ENCODE results near the gene ETHE1. TPM values are rescaled to one million over a fixed set of nuclear protein-coding genes. Genes with fewer than 3 reads are reported as not detected.
A peak's percentile ranks its signal among the peaks of the same experiment; 100 is the strongest.

ETHE1 gene
- total and polyA plus RNA-seq, 4 donors, result 30.4 to 45.1 (median 34.5) TPM

GRCh38 chr19:43466793-43467192, 60.2 kb downstream of the ETHE1 start:
- 97% methylated on average over 1 of the region's 1 CpG for WGBS
- no peaks in the 10 kb centered on the region for H3K27me3 ChIP-seq (ENCODE audit: control insufficient read depth in 4 of 4, insufficient read depth in 4 of 4, low read length in 3 of 4)
- no peaks in the 10 kb centered on the region for H3K9me3 ChIP-seq (ENCODE audit: control insufficient read depth in 4 of 4, low read length in 3 of 4)
- H3K4me3 ChIP-seq (ENCODE audit: low read depth in 1 of 3, low read length in 3 of 3), result no peak overlapping the region
- H3K27ac ChIP-seq (ENCODE audit: low read depth in 1 of 2, low read length in 2 of 2), result no peak overlapping the region
- no peak for TF ChIP-seq RAD21 (IDR thresholded peaks at IDR 0.05)
- TF ChIP-seq RXRA (IDR thresholded peaks at IDR 0.05), result no peak
- no peak for TF ChIP-seq JUND (IDR thresholded peaks at IDR 0.05)
- TF ChIP-seq YY1 (IDR thresholded peaks at IDR 0.05), result no peak
- TF ChIP-seq REST (IDR thresholded peaks at IDR 0.05), result no peak
- TF ChIP-seq NR2F2 (IDR thresholded peaks at IDR 0.05), result no peak
- no peak for TF ChIP-seq CTCF (IDR thresholded peaks at IDR 0.05; ENCODE audit: low read depth, low read length, missing input control)
- no peak for DNase-seq (ENCODE audit: low spot score)
- H3K9ac ChIP-seq (ENCODE audit: low read depth in 1 of 2, low read length in 2 of 2), result no peak overlapping the region
- no peaks in the 10 kb centered on the region for H3K36me3 ChIP-seq (ENCODE audit: control insufficient read depth in 4 of 4, insufficient read depth in 3 of 4, low read depth in 1 of 4, low read length in 3 of 4)
- H3K4me1 ChIP-seq (ENCODE audit: control insufficient read depth in 4 of 4, insufficient read depth in 4 of 4, low read length in 3 of 4), result peaks cover 0 to 12% (median 7%) of the 10 kb centered on the region in 4 donors

- Histone ChIP-seq H3K27me3 (ENCODE audit: control insufficient read depth in 4 of 4, insufficient read depth in 4 of 4, low read length in 3 of 4) (no peaks in the 10 kb centered on the region), H3K9me3 (ENCODE audit: control insufficient read depth in 4 of 4, low read length in 3 of 4) (no peaks in the 10 kb centered on the region), H3K9ac (ENCODE audit: low read depth in 1 of 2, low read length in 2 of 2) (no peak within 1 kb of the TSS), H3K4me3 (ENCODE audit: low read depth in 1 of 3, low read length in 3 of 3) (peak within 1 kb of the TSS in 1 of 3 donors; percentile 64), H3K36me3 (ENCODE audit: control insufficient read depth in 4 of 4, insufficient read depth in 3 of 4, low read depth in 1 of 4, low read length in 3 of 4) (no peaks in the 10 kb centered on the region), H3K27ac (ENCODE audit: low read depth in 1 of 2, low read length in 2 of 2) (no peak within 1 kb of the TSS), H3K4me1 (ENCODE audit: control insufficient read depth in 4 of 4, insufficient read depth in 4 of 4, low read length in 3 of 4) (peaks cover 0 to 12% (median 7%) of the 10 kb centered on the region in 4 donors)
- 39% methylated on average over 24 of the region's 24 CpGs for WGBS
- DNase-seq (ENCODE audit: low spot score), result no peak
- no peak for TF ChIP-seq CTCF (IDR thresholded peaks at IDR 0.05; ENCODE audit: low read depth, low read length, missing input control)
- no peak for TF ChIP-seq RAD21 (IDR thresholded peaks at IDR 0.05)
- no peak for TF ChIP-seq JUND (IDR thresholded peaks at IDR 0.05)
- TF ChIP-seq RXRA (IDR thresholded peaks at IDR 0.05), result no peak
- TF ChIP-seq YY1 (IDR thresholded peaks at IDR 0.05), result no peak
- no peak for TF ChIP-seq HNF4G (IDR thresholded peaks at IDR 0.05)
- no peak for TF ChIP-seq ZBTB33 (IDR thresholded peaks at IDR 0.05)
- TF ChIP-seq NR2F2 (IDR thresholded peaks at IDR 0.05), result no peak
- no peak for TF ChIP-seq REST (IDR thresholded peaks at IDR 0.05)
- TF ChIP-seq MAX (IDR thresholded peaks at IDR 0.05), result no peak
- TF ChIP-seq GABPA (IDR thresholded peaks at IDR 0.05 in 1 of 2, conservative IDR thresholded peaks at IDR 0.05 in 1 of 2), result no peak
- no peak for TF ChIP-seq FOXA2 (IDR thresholded peaks at IDR 0.05)
Measured at GRCh38 chr19:43465468-43466120, 61.4 kb downstream of the ETHE1 start, which contains the start of gene LYPD3. TSS of gene LYPD3 (minus strand) at chr19:43465608. CDS start at chr19:43465571, 37 bp downstream.

Measured in liver (tissue), 9 donors.